HepG2 (cell line): ENCODE data around the gene PNMA3. TPM values are rescaled to one million over a fixed set of nuclear protein-coding genes. Genes with fewer than 3 reads are reported as not detected.

Source experiments
- ATAC-seq: fragments of 200-7000 bp; cut with Tn5 transposase; 3 replicates; pipeline ENCODE4 v1.9.1; 2020; ENCODE audit warnings: mild to moderate bottlenecking, moderate library complexity
- BruUV-seq: library from RNA; stranded (reverse); fragments of 400-500 nt; replicated peaks from 2 replicates; lab custom pipeline; 2021; lab: Mats Ljungman, UMichigan
- CTCF ChIA-PET: fragments of 300-600 bp; formaldehyde crosslinking; extraction: SDS; loops from one replicate; lab custom pipeline; 2021; ENCODE audit warnings: low total read pairs, inconsistent platforms, low intra/inter-chr PET ratio; lab: Yijun Ruan, JAX
- POLR2A ChIA-PET: fragments of 350-600 bp; sonication (Branson Sonifier 250); formaldehyde crosslinking; loops from one replicate; lab custom pipeline; 2020; ENCODE audit warnings: antibody characterized with exemption, inconsistent platforms; lab: Yijun Ruan, JAX
- DNase-seq: peaks from one replicate; pipeline ENCODE4 v3.0.0-alpha.2; 2015; ENCODE audit warnings: low spot score
- FAIRE-seq: peaks from 3 replicates; lab custom pipeline; 2011; peaks lifted over from hg19 to GRCh38; lab: Jason Lieb, UNC
- H2AFZ ChIP-seq: one replicate; pipeline ENCODE4 v1.6.1; 2011; ENCODE audit warnings: low read length, inconsistent platforms
- H3K27ac ChIP-seq: fragments of 300-600 bp; 3 replicates; pipeline ENCODE4 v1.8.0; 2011; ENCODE audit warnings: mixed run types, mild to moderate bottlenecking, mixed read lengths, low read length, inconsistent platforms; ENCODE audit not compliant: insufficient read depth; ENCODE audit errors: extremely low read length
- H3K27me3 ChIP-seq, 2 experiments: fragments of 200-600 bp in 1 of 2; 2 replicates in 1 of 2; 3 replicates in 1 of 2; pipeline versions ENCODE4 v1.6.0 to v1.8.0; 2011; ENCODE audit warnings: low read length in 2 of 2, mild to moderate bottlenecking in 2 of 2, moderate library complexity in 2 of 2, inconsistent platforms in 1 of 2; ENCODE audit not compliant: insufficient read depth in 2 of 2, control insufficient read depth in 1 of 2
- H3K36me3 ChIP-seq, 2 experiments: fragments of 200-600 bp in 1 of 2; replicated peaks in 1 of 2; 2 replicates in 1 of 2; 3 replicates in 1 of 2; pipeline versions ENCODE4 v1.5.1 to v1.8.0; 2011; ENCODE audit warnings: low read length in 2 of 2, inconsistent platforms in 1 of 2; ENCODE audit not compliant: insufficient read depth in 2 of 2, control insufficient read depth in 1 of 2
- H3K4me1 ChIP-seq: 2 replicates; pipeline ENCODE4 v1.5.1; 2012; ENCODE audit warnings: low read length, inconsistent platforms; ENCODE audit not compliant: insufficient read depth
- H3K4me2 ChIP-seq: 2 replicates; pipeline ENCODE4 v1.6.0; 2011; ENCODE audit warnings: low read depth, low read length, inconsistent platforms
- H3K4me3 ChIP-seq, 3 experiments: fragments of 200-600 bp in 1 of 3; sonication (generic), shearing (Covaris generic) in 1 of 3; replicated peaks in 1 of 3; 2 replicates each; pipeline ENCODE4 v1.5.1; 2011 to 2016; ENCODE audit warnings: low read length in 3 of 3, inconsistent platforms in 2 of 3, low read depth in 2 of 3, mild to moderate bottlenecking in 2 of 3, control low read depth in 1 of 3, mixed read lengths in 1 of 3; ENCODE audit not compliant: insufficient read depth in 1 of 3
- H3K79me2 ChIP-seq: one replicate; pipeline ENCODE4 v1.6.1; 2011; ENCODE audit warnings: low read length, inconsistent platforms; ENCODE audit not compliant: insufficient read depth
- H3K9ac ChIP-seq: 2 replicates; pipeline ENCODE4 v1.6.0; 2011; ENCODE audit warnings: mild to moderate bottlenecking, low read depth, low read length, inconsistent platforms; ENCODE audit not compliant: insufficient read depth
- H3K9me3 ChIP-seq: 2 replicates; pipeline ENCODE4 v1.5.1; 2012; ENCODE audit warnings: mild to moderate bottlenecking, low read length
- H4K20me1 ChIP-seq: 2 replicates; pipeline ENCODE4 v1.6.0; 2011; ENCODE audit warnings: inconsistent platforms, mild to moderate bottlenecking, low read length, moderate library complexity; ENCODE audit not compliant: insufficient read depth
- CCAR2 ChIP-seq: fragments of 200-400 bp; formaldehyde crosslinking; optimal IDR thresholded peaks from 2 replicates; pipeline ENCODE3; 2018; ENCODE audit warnings: low read depth, mild to moderate bottlenecking, low read length, moderate library complexity
- GATAD2A ChIP-seq: IDR thresholded peaks from 2 replicates; pipeline ENCODE4 v1.6.1; 2016
- HOXA5 ChIP-seq: sonication (generic); formaldehyde crosslinking; IDR thresholded peaks from 2 replicates; pipeline ENCODE4 v1.4.0; 2020; ENCODE audit warnings: missing genetic modification reagents
- PAX8 ChIP-seq: sonication (generic); formaldehyde crosslinking; IDR thresholded peaks from 2 replicates; pipeline ENCODE4 v1.8.0; 2022; ENCODE audit warnings: mild to moderate bottlenecking, missing genetic modification reagents, borderline replicate concordance
- PCBP2 ChIP-seq: fragments of 200-400 bp; formaldehyde crosslinking; optimal IDR thresholded peaks from 2 replicates; pipeline ENCODE3; 2018; ENCODE audit warnings: low read length, low read depth; ENCODE audit not compliant: poor library complexity, severe bottlenecking
- REXO4 ChIP-seq: sonication (generic); formaldehyde crosslinking; IDR thresholded peaks from 2 replicates; pipeline ENCODE4 v1.8.0; 2022; ENCODE audit warnings: missing genetic modification reagents, mild to moderate bottlenecking, borderline replicate concordance
- SOX5 ChIP-seq: IDR thresholded peaks from 2 replicates; pipeline ENCODE4 v1.6.1; 2016; ENCODE audit warnings: borderline replicate concordance
- SUZ12 ChIP-seq: fragments of 150-350 bp; IDR thresholded peaks from 2 replicates; pipeline ENCODE4 v1.6.1; 2014; ENCODE audit warnings: low read depth, low read length
- TBX2 ChIP-seq: sonication (generic); formaldehyde crosslinking; IDR thresholded peaks from 2 replicates; pipeline ENCODE4 v1.5.0; 2020; ENCODE audit warnings: missing genetic modification reagents, mild to moderate bottlenecking, borderline replicate concordance
- TFAP4 ChIP-seq: sonication (generic); IDR thresholded peaks from 2 replicates; pipeline ENCODE4 v1.6.1; 2016; ENCODE audit warnings: low read depth, borderline replicate concordance
- TFDP1 ChIP-seq: IDR thresholded peaks from 2 replicates; pipeline ENCODE4 v1.6.1; 2016; ENCODE audit warnings: missing compliant biosample characterization, missing genetic modification reagents, borderline replicate concordance
- ZNF354B ChIP-seq: sonication (generic); formaldehyde crosslinking; IDR thresholded peaks from 2 replicates; pipeline ENCODE4 v1.8.0; 2022; ENCODE audit warnings: mild to moderate bottlenecking, missing genetic modification reagents
- ZNF44 ChIP-seq: sonication (generic); formaldehyde crosslinking; IDR thresholded peaks from 2 replicates; pipeline ENCODE4 v1.5.1; 2020; ENCODE audit warnings: mild to moderate bottlenecking, missing genetic modification reagents
- ZNF720 ChIP-seq: sonication (generic); formaldehyde crosslinking; IDR thresholded peaks from 2 replicates; pipeline ENCODE4 v1.4.0; 2020; ENCODE audit warnings: missing genetic modification reagents
- ZNF747 ChIP-seq: sonication (generic); formaldehyde crosslinking; IDR thresholded peaks from 2 replicates; pipeline ENCODE4 v1.8.1; 2023; ENCODE audit warnings: missing genetic modification reagents, mild to moderate bottlenecking, borderline replicate concordance
- WGBS: methylation state at CpG from one replicate; pipeline ENCODE4 v1.1.6; 2017; ENCODE audit warnings: low lambda C conversion rate; 5-methylcytosine and 5-hydroxymethylcytosine counted together
- in situ Hi-C: cut with HindIII; loops from 2 replicates; pipeline ENCODE4 v1.10.0; 2017; ENCODE audit warnings: low pct_unique_long_range_greater_than_20kb; ENCODE audit not compliant: extremely low pct_ligation_motif_present
- intact Hi-C: fragments of 100-400 bp; cut with micrococcal nuclease; formaldehyde crosslinking; loops from one replicate; pipeline ENCODE4 v1.10.0; 2022; ENCODE audit not compliant: unreplicated experiment
- polyA plus RNA-seq, 8 experiments: library from polyadenylated mRNA; depleted of rRNA in 3 of 8; stranded (reverse) in 7 of 8; unstranded in 1 of 8; fragments of >200 nt; fragmentation: Illumina TruSeq in 4 of 8; extraction: Trizol in 4 of 8; gene quantifications; 2 replicates each; pipeline versions ENCODE4 v1.2.1 to v1.2.3, GENCODE V29; 2011 to 2016; ENCODE audit warnings: low read depth in 4 of 8, missing spikeins in 1 of 8, mixed read lengths in 1 of 8; ENCODE audit not compliant: insufficient read depth in 1 of 8
- total RNA-seq, 5 experiments: library from RNA; depleted of rRNA; stranded (reverse); fragments of >200 nt; fragmentation: Illumina TruSeq; extraction: Trizol; gene quantifications; 2 replicates each; pipeline ENCODE4 v1.2.3, GENCODE V29; 2016; ENCODE audit warnings: low read depth in 1 of 5
- TF ChIP-seq, protein P1 (sequence below): sonication (generic); formaldehyde crosslinking; IDR thresholded peaks from 2 replicates; pipeline ENCODE4 v1.5.1; 2020; ENCODE audit warnings: mild to moderate bottlenecking, missing genetic modification reagents, moderate library complexity
- TF ChIP-seq, protein P2 (sequence below): sonication (generic); formaldehyde crosslinking; IDR thresholded peaks from 2 replicates; pipeline ENCODE4 v1.5.0; 2020; ENCODE audit warnings: mild to moderate bottlenecking, missing genetic modification reagents
- TF ChIP-seq, protein P3 (sequence below): IDR thresholded peaks from 2 replicates; pipeline ENCODE4 v1.6.1; 2016; ENCODE audit warnings: missing biosample characterization, missing genetic modification reagents, low read depth

PNMA3 gene
- total and polyA plus RNA-seq, 2 of the 13 experiments (the other 11 are each of a cell fraction or from before 2014, with no cell fraction given), result not detected

DNA sequence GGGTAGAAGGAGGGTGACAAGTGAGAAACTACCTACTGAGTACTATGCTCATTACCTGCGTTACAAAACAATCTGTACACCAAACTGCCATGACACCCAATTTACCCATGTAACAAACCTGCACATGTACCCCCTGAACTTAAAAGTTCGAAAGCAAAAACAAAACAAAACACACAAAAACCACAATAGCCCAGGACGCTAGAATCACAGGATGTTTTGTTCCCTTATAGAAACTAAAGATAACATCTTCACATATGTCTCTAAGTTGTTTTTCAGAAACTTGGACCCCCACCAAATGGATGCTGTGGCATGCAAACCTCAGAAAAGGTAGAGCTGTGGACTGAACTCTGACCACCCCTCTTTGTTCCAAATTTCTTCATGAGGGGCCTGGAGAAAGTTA lies 37.1 kb upstream of the PNMA3 start:
- no peak for ATAC-seq
- WGBS, result 0% methylated on average over 3 of the region's 3 CpGs
- no peak for TF ChIP-seq TFAP4
- TF ChIP-seq ZNF44 (CRISPR knock-in tag), result no peak
- TF ChIP-seq REXO4, result no peak
- TF ChIP-seq ZNF720 (CRISPR knock-in tag), result no peak
- no peak for TF ChIP-seq HOXA5 (CRISPR knock-in tag)
- no peak for TF ChIP-seq GATAD2A (CRISPR knock-in tag)
- no peak for TF ChIP-seq SUZ12
- no peak for TF ChIP-seq ZNF747
- TF ChIP-seq, protein P1, sequence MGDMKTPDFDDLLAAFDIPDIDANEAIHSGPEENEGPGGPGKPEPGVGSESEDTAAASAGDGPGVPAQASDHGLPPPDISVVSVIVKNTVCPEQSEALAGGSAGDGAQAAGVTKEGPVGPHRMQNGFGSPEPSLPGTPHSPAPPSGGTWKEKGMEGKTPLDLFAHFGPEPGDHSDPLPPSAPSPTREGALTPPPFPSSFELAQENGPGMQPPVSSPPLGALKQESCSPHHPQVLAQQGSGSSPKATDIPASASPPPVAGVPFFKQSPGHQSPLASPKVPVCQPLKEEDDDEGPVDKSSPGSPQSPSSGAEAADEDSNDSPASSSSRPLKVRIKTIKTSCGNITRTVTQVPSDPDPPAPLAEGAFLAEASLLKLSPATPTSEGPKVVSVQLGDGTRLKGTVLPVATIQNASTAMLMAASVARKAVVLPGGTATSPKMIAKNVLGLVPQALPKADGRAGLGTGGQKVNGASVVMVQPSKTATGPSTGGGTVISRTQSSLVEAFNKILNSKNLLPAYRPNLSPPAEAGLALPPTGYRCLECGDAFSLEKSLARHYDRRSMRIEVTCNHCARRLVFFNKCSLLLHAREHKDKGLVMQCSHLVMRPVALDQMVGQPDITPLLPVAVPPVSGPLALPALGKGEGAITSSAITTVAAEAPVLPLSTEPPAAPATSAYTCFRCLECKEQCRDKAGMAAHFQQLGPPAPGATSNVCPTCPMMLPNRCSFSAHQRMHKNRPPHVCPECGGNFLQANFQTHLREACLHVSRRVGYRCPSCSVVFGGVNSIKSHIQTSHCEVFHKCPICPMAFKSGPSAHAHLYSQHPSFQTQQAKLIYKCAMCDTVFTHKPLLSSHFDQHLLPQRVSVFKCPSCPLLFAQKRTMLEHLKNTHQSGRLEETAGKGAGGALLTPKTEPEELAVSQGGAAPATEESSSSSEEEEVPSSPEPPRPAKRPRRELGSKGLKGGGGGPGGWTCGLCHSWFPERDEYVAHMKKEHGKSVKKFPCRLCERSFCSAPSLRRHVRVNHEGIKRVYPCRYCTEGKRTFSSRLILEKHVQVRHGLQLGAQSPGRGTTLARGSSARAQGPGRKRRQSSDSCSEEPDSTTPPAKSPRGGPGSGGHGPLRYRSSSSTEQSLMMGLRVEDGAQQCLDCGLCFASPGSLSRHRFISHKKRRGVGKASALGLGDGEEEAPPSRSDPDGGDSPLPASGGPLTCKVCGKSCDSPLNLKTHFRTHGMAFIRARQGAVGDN (CRISPR knock-in tag), result no peak
- TF ChIP-seq PAX8, result no peak
- TF ChIP-seq PCBP2, result no peak
- TF ChIP-seq ZNF354B, result no peak
- TF ChIP-seq TFDP1 (CRISPR knock-in tag), result no peak
- no peak for TF ChIP-seq TBX2 (CRISPR knock-in tag)
- TF ChIP-seq CCAR2, result no peak
- TF ChIP-seq, protein P2, sequence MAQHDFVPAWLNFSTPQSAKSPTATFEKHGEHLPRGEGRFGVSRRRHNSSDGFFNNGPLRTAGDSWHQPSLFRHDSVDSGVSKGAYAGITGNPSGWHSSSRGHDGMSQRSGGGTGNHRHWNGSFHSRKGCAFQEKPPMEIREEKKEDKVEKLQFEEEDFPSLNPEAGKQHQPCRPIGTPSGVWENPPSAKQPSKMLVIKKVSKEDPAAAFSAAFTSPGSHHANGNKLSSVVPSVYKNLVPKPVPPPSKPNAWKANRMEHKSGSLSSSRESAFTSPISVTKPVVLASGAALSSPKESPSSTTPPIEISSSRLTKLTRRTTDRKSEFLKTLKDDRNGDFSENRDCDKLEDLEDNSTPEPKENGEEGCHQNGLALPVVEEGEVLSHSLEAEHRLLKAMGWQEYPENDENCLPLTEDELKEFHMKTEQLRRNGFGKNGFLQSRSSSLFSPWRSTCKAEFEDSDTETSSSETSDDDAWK (CRISPR knock-in tag), result no peak
- TF ChIP-seq, protein P3, sequence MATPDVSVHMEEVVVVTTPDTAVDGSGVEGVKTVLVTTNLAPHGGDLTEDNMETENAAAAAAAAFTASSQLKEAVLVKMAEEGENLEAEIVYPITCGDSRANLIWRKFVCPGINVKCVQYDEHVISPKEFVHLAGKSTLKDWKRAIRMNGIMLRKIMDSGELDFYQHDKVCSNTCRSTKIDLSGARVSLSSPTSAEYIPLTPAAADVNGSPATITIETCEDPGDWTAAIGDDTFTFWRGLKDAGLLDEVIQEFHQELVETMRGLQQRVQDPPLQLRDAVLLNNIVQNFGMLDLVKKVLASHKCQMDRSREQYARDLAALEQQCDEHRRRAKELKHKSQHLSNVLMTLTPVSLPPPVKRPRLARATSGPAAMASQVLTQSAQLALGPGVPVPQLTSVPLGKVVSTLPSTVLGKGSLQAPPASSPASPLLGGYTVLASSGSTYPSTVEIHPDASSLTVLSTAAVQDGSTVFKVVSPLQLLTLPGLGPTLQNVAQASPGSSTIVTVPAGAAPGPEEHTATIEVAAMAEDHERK (CRISPR knock-in tag), result no peak
- TF ChIP-seq SOX5 (CRISPR knock-in tag), result no peak

More for the DNA sequence above, 37.1 kb upstream of the PNMA3 start:
- no TSS peak for BruUV-seq
- FAIRE-seq (no peak), DNase-seq (no peak)
- Histone ChIP-seq H3K79me2 (no peaks in the 10 kb centered on the region), H3K4me1 (no peaks in the 10 kb centered on the region), H3K4me2 (no peak overlapping the region), H3K9me3 (no peaks in the 10 kb centered on the region), H3K4me3 (no peak overlapping the region), H3K27ac (no peak overlapping the region), H3K27me3 (no peaks in the 10 kb centered on the region), H3K36me3 (no peaks in the 10 kb centered on the region), H3K9ac (no peak overlapping the region), H4K20me1 (no peaks in the 10 kb centered on the region), H2AFZ (no peak overlapping the region)
- intact Hi-C loops (no loop called here), in situ Hi-C loops (no loop called here)
- POLR2A ChIA-PET, result no interaction called here
- CTCF ChIA-PET, result no interaction called here
